Keratinocyte (primary cell): Measurements from ENCODE around the gene CBX8.

Experiments used
- CTCF ChIP-seq, 3 experiments: IDR thresholded peaks in 1 of 3; conservative IDR thresholded peaks in 1 of 3; optimal IDR thresholded peaks in 1 of 3; 2 replicates in 2 of 3; 3 replicates in 1 of 3; pipeline versions ENCODE3 to v1.5.1; 2011; ENCODE audit warnings: low read length in 3 of 3, mild to moderate bottlenecking in 3 of 3, moderate library complexity in 2 of 3, control low read depth in 1 of 3, inconsistent platforms in 1 of 3; ENCODE audit not compliant: insufficient read depth in 2 of 3; ENCODE audit errors: extremely low read depth in 1 of 3
- EZH2 ChIP-seq: IDR thresholded peaks from one replicate; pipeline ENCODE4 v1.6.1; 2012; ENCODE audit warnings: inconsistent platforms, mild to moderate bottlenecking, low read length, moderate library complexity

GRCh38 chr17:79794659-79795511 lies 2.0 kb downstream of the CBX8 start:
- TF ChIP-seq CTCF (optimal IDR thresholded peaks at IDR 0.05 in 1 of 3, IDR thresholded peaks at IDR 0.05 in 1 of 3, conservative IDR thresholded peaks at IDR 0.05 in 1 of 3; ENCODE audit: extremely low read depth in 1 of 3, insufficient read depth in 2 of 3, low read length in 3 of 3) (no peak), EZH2 (no peak)
